ENCODE data around the gene SPATA3.

The SPATA3 gene

GRCh38 chr2:230981704-230982103 is 14.2 kb upstream of the SPATA3 start:
- no peaks in the 10 kb centered on the region for H3K9me3 ChIP-seq (ENCODE audit: severe bottlenecking)
- no peak for TF ChIP-seq CTCF (IDR thresholded peaks at IDR 0.05; ENCODE audit: low read depth, low read length)
- DNase-seq, result no peak
- no peaks in the 10 kb centered on the region for H3K36me3 ChIP-seq
- H3K27ac ChIP-seq, result no peak overlapping the region
- no peaks in the 10 kb centered on the region for H3K27me3 ChIP-seq (ENCODE audit: insufficient read depth, low read depth, severe bottlenecking)
- no peak overlapping the region for H3K4me3 ChIP-seq (ENCODE audit: low read depth, low read length)

- no peak for TF ChIP-seq CTCF (IDR thresholded peaks at IDR 0.05; ENCODE audit: low read depth, low read length)
- H3K27ac ChIP-seq, result no peak overlapping the region
- H3K36me3 ChIP-seq, result no peaks in the 10 kb centered on the region
- no peaks in the 10 kb centered on the region for H3K9me3 ChIP-seq (ENCODE audit: severe bottlenecking)
- H3K27me3 ChIP-seq (ENCODE audit: insufficient read depth, low read depth, severe bottlenecking), result no peaks in the 10 kb centered on the region
- DNase-seq, result no peak
- no peak overlapping the region for H3K4me3 ChIP-seq (ENCODE audit: low read depth, low read length)
Measured at GRCh38 chr2:230982126-230982525, 13.8 kb upstream of the SPATA3 start.

- no peaks in the 10 kb centered on the region for H3K36me3 ChIP-seq
- no peaks in the 10 kb centered on the region for H3K9me3 ChIP-seq (ENCODE audit: severe bottlenecking)
- DNase-seq, result no peak
- TF ChIP-seq CTCF (IDR thresholded peaks at IDR 0.05; ENCODE audit: low read depth, low read length), result no peak
- H3K4me3 ChIP-seq (ENCODE audit: low read depth, low read length), result no peak overlapping the region
- H3K27ac ChIP-seq, result no peak overlapping the region
- H3K27me3 ChIP-seq (ENCODE audit: insufficient read depth, low read depth, severe bottlenecking), result no peaks in the 10 kb centered on the region
Measured at GRCh38 chr2:230982528-230982927, 13.4 kb upstream of the SPATA3 start.

- Histone ChIP-seq H3K36me3 (no peaks in the 10 kb centered on the region), H3K4me3 (ENCODE audit: low read depth, low read length) (no peak overlapping the region), H3K27ac (no peak overlapping the region), H3K9me3 (ENCODE audit: severe bottlenecking) (no peaks in the 10 kb centered on the region), H3K27me3 (ENCODE audit: insufficient read depth, low read depth, severe bottlenecking) (no peaks in the 10 kb centered on the region)
- no peak for TF ChIP-seq CTCF (IDR thresholded peaks at IDR 0.05; ENCODE audit: low read depth, low read length)
- no peak for DNase-seq
Measured at GRCh38 chr2:230983566-230983965, 12.4 kb upstream of the SPATA3 start.

GRCh38 chr2:230984393-230985220 is 11.3 kb upstream of the SPATA3 start:
- no peak for DNase-seq
- TF ChIP-seq CTCF (IDR thresholded peaks at IDR 0.05; ENCODE audit: low read depth, low read length), result no peak
- H3K4me3 ChIP-seq (ENCODE audit: low read depth, low read length), result no peak overlapping the region

More at GRCh38 chr2:230984393-230985220, 11.3 kb upstream of the SPATA3 start:
- Histone ChIP-seq H3K36me3 (no peaks in the 10 kb centered on the region), H3K27me3 (ENCODE audit: insufficient read depth, low read depth, severe bottlenecking) (no peaks in the 10 kb centered on the region), H3K9me3 (ENCODE audit: severe bottlenecking) (no peaks in the 10 kb centered on the region), H3K27ac (no peak overlapping the region)
